NCI-H226 (cell line): ENCODE data around the gene SPTBN4.
"Not testable (repeated sequence)": the region's sequence is repeated elsewhere in the genome, so short reads cannot be mapped to it uniquely, and the experiment has no call there.

Experiments
- DNase-seq: peaks from one replicate; pipeline ENCODE4 v3.0.0-alpha.2; 2015

Gene SPTBN4

DNA sequence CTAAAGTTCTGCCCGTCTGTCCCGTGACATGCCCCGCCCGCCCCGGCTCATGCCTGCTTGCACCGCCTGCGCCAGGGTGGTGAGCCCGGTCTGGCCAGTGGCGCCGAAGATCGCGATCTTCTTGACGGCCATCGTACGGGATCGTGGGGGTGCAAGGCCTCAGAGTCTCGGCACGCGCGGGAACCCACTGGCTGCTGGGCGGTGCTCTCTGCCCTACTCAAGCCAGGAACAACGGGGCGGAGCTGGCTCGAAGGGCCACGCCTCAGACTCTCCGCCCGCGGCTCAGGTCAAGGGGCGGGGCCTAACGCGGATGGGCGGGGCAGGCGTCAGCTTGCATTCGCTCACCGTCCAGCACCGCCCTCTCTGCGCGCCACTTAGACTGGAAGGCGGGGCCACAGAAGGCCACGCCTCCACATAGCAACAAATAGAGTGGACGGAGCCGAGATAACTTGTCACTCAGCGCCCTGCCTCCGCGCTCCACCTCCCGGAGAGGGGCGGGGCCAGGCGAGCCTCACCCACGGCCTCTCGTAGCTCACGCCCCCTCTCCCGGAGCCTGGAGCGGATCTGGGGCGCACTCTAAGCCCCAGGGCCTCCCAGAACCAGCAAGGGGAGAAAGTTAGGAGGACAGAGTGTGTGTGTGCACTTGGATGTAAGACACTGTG lies 1.1 kb upstream of the SPTBN4 start, which contains the start of gene BLVRB:
Gene BLVRB, minus strand, starts transcription at position 189 of the 662 bp plus-strand sequence. Its CDS starts 57 bp downstream, at position 132.
- DNase-seq, result peak; percentile 95

DNA sequence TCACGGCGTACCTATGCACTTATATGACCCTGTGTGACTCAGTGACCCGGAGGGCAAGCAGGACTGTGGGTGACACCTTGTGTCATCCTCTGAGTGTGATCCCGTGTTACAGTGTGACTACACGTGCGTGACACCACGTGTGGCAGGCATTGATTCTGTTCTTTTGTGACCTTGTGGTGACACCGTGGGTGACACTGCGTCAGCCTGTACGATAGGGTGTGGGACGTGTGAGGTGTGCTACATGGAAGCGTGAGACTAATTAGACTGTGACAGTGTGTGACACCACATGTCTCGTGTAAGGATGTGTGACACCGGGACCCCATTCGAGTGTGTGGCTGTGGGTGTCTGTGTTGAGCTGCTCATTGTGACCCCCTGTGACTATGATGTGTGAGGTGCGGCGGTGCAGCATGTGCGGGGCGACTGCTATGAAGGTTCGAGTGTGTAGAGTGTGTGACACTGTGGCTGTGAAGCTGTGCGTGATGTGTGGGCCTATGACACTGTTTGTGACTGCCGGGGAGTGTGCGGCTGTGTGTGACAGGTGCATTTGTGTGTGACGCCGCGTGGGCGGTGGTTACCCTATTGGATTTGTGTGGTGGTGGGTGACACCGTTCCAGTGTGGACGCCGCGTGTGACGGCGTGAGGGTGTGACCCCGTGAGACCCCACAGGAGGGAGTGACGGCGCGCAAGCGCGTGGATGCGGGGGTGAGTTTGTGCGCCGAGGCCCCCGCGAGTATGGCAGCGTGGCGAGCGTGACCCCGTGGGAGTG lies 399 bp upstream of the SPTBN4 start:
- no peak for DNase-seq

DNA sequence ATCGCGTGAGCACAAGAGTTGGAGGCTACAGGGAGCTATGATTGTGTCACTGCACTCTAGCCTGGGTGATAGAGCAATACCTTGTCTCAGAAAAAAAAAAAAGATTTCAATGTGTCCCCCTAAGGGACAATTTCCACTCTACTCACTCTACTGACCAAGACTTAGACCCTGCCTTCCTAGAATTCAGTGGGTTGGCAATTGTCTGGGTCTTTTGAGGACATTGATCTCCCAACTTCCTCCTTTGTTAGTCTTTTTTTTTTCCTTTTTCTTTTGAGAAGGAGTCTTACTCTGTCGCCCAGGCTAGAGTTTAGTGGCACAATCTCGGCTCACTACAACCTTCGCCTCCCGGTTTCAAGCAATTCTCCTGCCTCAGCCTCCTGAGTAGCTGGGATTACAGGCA lies 2.2 kb downstream of the SPTBN4 start:
- DNase-seq, result no peak

DNA sequence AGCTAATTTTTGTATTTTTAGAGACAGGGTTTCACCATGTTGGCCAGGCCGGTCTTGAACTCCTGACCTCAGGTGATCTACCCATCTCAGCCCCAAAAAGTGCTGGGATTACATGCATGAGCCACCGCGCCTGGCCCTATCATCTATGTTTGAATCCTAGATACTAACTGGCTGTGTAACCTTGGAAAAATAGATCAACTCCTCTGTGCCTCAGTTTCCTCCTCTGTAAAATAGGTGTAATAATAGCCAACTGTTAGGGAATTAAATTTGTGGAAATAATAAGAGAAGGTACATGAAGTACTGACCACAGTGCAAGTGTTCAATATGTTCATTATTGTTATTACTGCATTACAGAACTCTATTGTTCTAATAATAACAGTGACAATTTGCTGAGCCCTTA lies 4.3 kb downstream of the SPTBN4 start:
- no peak for DNase-seq

DNA sequence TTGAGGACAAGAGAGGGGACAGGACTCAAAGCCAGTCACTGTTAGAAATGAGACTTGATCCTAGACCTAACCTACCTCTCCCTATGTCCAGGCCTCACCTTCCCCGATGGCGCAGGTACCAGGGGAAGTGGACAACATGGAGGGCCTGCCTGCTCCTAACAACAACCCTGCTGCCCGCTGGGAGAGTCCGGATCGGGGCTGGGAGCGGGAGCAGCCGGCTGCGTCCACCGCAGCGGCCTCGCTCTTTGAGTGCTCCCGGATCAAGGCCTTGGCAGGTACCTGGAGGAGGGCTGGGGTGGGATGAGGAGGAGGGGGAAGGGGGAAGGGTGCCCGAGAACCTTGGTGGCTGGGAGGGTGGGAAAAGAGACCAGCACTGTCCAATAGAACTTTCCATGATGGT lies 5.7 kb downstream of the SPTBN4 start:
- DNase-seq, result no peak

DNA sequence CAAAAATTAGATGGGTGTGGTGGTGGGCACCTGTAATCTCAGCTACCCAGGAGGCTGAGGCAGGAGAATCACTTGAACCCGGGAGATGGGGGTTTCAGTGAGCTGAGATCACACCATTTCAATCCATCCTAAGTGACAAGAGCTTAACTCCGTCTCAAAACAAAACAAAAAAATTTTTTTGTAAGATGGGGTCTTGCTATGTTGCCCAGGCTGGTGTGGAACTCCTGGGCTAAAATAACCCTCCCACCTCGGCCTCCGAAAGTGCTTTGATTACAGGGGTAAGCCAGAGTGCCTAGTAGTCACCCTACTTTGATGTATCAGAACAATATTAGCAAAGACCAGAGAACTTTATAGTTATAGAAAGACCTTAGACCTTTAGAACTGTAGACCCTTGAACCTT lies 7.9 kb downstream of the SPTBN4 start:
- DNase-seq, result no peak

GRCh38 chr19:40475878-40476644 lies 9.3 kb downstream of the SPTBN4 start:
- DNase-seq, result not testable (repeated sequence)

DNA sequence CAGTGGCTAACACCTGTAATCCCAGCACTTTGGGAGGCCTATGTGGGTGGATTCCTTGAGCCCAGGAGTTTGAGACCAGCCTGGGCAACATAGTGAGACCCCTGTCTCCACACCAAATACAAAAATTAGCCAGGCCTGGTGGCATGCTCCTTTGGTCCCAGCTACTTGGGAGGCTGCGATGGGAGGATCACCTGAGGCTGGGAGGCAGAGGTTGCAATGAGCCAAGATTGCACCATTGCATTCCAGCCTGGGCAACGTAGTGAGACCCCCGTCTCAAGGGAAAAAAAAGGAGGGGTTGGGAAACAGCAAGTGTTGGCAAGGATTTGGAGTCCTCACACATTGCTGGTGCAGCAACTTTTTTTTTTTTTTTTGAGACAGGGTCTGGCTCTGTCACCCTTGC lies 19.2 kb downstream of the SPTBN4 start:
- DNase-seq, result no peak

GRCh38 chr19:40489882-40490230 lies 23.1 kb downstream of the SPTBN4 start:
- no peak for DNase-seq

GRCh38 chr19:40492274-40492673 lies 25.5 kb downstream of the SPTBN4 start:
- DNase-seq, result no peak

DNA sequence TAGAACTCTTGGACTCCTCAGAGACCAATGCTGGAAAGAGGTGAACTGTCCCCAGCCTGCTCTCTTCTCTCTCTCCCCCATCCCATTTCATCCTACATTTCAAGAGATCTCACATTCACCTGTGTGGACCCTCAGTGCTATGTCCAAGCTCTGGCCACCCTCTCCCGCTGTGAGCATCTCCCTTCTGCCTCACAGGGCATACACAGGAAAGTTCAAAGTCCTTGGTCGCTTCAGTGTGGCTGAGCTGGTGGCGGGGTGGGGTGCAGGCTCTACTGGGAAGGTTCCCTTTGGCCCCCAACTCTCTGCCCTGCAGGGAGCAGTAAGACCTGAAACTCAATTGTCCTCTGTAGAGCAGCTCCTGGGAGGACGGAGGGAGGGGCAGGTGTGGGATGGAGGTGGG lies 27.0 kb downstream of the SPTBN4 start:
- no peak for DNase-seq

DNA sequence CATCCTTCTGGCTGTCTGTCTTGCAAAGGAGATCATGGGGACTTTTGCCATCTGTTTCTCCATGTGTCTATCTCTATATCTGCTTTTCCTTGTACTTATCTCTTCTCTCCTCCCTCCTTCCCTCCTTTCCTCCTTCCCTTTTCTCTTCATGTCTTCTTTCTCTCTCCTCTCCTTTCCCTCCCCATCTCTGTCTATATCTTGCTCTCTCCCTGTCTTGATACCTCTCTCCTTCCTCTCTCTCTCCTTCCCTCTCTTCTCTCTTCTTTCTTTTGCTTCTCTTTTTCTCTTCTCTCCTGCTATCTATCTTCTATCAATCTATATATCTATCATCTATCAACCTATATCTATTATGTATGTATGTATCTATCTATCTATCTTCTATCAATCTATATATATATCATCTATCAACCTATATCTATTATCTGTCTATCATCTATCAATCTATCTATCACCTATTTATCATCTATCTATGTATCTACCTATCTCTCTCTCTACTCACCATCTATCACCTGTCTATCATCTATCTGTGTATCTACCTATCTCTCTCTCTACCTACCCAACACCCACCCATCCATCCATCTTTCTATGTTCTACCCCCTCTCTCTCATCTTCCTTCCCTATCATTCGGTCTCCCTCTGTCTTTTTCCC lies 27.5 kb downstream of the SPTBN4 start:
- DNase-seq, result no peak

- DNase-seq, result no peak
Measured at GRCh38 chr19:40497214-40497613, 30.4 kb downstream of the SPTBN4 start.

DNA sequence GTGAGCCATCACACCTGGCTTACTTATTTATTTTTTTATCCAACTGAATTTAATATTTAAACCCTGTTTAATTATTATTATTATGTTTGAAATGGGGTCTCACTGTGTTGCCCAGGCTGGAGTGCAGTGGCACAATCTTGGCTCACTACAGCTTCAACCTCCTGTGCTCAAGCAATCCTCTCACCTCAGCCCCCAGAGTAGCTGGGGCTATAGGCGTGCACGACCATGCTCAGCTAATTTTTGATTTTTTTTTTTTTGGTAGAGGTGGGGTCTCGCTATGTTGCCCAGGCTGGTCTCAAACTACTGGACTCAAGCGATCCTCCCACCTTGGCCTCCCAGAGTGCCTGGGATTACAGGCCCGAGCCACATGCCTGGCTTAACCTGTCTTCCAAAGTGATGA lies 32.5 kb downstream of the SPTBN4 start:
- DNase-seq, result no peak

DNA sequence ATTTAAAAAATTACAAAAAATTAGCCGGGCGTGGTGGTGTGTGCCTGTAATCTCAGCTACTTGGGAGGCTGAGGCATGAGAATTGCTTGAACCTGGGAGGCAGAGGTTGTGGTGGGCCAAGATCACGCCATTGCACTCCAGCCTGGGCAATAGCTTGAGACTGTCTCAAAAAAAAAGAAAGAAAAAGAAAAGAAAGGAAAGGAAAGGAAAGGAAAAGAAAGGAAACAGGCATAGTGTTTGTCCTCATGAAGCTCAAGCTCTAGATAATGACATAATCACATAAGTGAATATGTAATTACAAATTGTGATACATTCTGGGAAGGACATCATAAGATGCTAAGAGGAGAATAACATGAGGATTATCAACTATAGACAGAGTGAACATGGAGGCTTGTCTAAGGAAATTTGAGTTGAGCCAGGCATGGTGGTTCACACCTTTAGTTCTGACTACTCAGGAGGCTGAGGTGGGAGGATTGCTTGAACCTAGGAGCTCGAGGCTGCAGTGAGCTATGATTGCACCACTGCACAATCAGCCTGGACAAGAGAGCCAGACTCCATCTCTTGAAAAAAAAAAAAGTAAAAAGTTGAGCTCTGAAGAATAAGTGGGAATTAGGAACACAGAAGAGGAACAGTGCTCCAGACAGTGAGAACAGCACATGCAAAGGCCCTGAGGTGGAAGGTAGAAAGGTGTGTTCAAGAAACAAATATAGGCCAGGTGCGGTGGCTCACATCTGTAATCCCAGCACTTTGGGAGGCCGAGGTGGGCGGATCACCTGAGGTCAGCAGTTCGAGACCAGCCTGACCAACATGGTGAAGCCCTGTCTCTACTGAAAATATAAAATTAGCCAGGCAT lies 34.1 kb downstream of the SPTBN4 start:
- DNase-seq, result not testable (repeated sequence)

DNA sequence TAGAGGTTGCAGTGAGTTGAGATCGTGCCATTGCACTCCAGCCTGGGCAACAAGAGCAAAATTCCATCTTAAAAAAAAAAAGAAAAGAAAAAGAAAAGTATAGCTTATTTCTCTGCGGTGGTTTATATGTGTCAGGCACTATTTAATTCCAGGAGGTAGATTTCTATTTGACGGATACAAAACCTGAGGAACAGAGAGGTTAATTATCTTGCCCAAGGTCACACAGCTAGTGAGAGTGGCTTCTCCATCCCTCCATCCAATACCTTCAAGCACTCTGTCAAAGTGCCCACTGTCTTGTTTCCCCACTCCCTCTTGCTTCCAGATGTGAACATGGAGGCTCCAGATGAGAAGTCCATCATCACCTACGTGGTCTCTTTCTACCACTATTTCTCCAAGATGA lies 34.8 kb downstream of the SPTBN4 start:
- no peak for DNase-seq

DNA sequence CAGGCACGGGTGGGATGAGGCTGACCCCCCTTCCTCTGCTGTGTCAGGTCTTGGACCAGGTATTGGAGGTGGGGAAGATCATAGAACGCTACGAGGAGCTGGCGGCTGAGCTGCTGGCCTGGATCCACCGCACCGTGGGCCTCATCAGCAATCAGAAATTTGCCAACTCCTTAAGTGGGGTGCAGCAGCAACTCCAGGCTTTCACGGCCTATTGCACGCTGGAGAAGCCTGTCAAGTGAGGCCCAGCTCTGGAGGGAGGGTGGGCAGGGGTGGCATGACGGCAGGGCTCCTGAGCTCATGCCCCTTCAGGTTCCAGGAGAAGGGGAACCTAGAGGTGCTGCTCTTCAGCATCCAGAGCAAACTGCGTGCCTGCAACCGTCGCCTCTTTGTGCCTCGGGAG lies 35.3 kb downstream of the SPTBN4 start:
- no peak for DNase-seq

DNA sequence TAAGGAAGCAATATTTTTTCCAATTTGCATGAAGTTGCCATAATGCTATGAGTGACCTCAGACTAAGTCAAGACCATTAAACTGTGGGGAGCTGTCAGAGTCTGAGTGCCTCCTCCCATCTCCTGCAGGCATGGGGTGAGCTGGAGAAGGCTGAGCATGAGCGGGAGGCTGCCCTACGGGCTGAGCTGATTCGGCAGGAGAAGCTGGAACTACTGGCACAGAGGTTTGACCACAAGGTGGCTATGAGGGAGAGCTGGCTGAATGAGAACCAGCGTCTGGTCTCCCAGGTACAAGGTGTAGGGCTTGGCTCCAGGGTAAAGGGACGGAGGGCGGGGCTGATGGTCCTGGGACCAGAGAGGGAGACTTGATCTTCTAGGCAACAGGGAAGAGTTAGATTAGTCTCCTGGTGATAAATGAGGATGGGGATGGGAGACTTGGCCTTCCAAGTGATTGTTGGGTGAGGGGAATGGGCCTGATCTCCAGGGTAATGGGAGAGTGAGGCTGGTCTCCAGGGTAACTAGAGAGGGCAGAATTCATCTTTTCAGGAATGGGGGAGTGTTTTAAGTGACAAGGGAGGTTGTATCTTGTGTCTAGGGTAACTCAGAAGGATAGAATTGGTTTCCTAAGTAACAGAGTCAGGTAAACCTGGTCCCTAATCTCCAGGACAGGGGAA lies 36.0 kb downstream of the SPTBN4 start:
- peak; percentile 7 for DNase-seq

DNA sequence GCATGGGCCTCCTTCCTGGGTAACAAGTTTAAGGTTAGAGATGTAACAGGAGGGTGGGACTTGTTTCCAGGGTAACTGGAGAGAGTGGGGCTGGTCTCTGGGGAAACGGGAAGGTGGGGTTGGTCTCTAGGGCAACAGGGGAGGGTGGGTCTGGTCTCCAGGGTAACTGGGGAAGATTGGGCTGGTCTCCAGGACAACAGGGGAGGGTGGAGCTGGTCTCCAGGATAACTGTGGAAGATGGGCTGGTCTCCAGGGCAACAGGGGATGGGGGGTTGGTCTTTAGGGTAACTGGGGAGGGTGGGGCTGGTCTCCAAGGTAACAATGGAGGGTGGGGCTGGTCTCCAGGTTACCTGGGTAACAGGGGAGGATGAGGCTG lies 36.5 kb downstream of the SPTBN4 start:
- no peak for DNase-seq

GRCh38 chr19:40506099-40506498 lies 39.3 kb downstream of the SPTBN4 start:
- no peak for DNase-seq

GRCh38 chr19:40507892-40508291 lies 41.1 kb downstream of the SPTBN4 start:
- no peak for DNase-seq

DNA sequence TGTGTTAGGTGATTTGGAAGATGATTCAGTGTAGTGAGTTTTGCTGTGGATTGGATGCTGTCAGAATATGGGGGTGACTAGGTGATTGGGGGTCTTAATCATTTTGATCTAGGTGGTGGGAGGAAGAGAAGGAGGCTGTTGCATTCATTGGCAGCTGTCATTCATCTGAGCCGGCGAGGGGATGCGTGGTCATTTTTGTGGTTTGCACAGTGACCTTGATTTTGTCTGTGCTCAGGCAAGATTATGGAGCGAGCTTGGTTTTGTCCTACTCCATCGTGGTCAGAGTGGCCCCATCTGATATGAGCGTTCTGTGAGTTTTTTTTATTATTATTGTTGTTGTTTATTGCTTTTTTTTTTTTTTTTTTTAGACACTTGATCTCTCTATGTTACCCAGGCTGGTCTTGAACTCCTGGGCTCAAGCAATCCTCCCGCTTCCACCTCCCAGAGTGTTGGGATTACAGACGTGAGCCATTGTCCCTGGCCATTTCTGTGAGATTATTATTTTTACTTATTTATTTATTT lies 42.0 kb downstream of the SPTBN4 start:
- no peak for DNase-seq
